ENCODE results near the gene RGL1.

Gene RGL1

GRCh38 chr1:183945428-183946319, 140.8 kb downstream of the RGL1 start:
- DNase-seq (ENCODE audit: low read depth in 4 of 4, low spot score in 1 of 4) = no peak

GRCh38 chr1:183946320-183946613, 141.3 kb downstream of the RGL1 start:
- DNase-seq (ENCODE audit: low read depth in 4 of 4, low spot score in 1 of 4) = no peak

- no peak for DNase-seq (ENCODE audit: low read depth in 4 of 4, low spot score in 1 of 4)
These were observed 143.1 kb downstream of the RGL1 start for GRCh38 chr1:183947988-183948387.

- DNase-seq (ENCODE audit: low read depth in 4 of 4, low spot score in 1 of 4) = no peak
These were observed 147.2 kb downstream of the RGL1 start for GRCh38 chr1:183952101-183952500.

- DNase-seq (ENCODE audit: low read depth in 4 of 4, low spot score in 1 of 4) = no peak
These were observed 148.1 kb downstream of the RGL1 start for GRCh38 chr1:183953031-183953430.

GRCh38 chr1:183954496-183954895, 149.6 kb downstream of the RGL1 start:
- DNase-seq (ENCODE audit: low read depth in 4 of 4, low spot score in 1 of 4) = no peak

- DNase-seq (ENCODE audit: low read depth in 4 of 4, low spot score in 1 of 4) = peak in 2 of 4 experiments; percentile 7 to 21
These were observed 151.8 kb downstream of the RGL1 start for GRCh38 chr1:183956559-183957188.

- DNase-seq (ENCODE audit: low read depth in 4 of 4, low spot score in 1 of 4) = no peak
These were observed 152.4 kb downstream of the RGL1 start for GRCh38 chr1:183957216-183957830.

GRCh38 chr1:183958958-183959357, 154.0 kb downstream of the RGL1 start:
- no peak for DNase-seq (ENCODE audit: low read depth in 4 of 4, low spot score in 1 of 4)

GRCh38 chr1:183961132-183961531, 156.2 kb downstream of the RGL1 start:
- DNase-seq (ENCODE audit: low read depth in 4 of 4, low spot score in 1 of 4) = no peak

GRCh38 chr1:183962903-183963302, 158.0 kb downstream of the RGL1 start:
- DNase-seq (ENCODE audit: low read depth in 4 of 4, low spot score in 1 of 4) = no peak

- no peak for DNase-seq (ENCODE audit: low read depth in 4 of 4, low spot score in 1 of 4)
These were observed 160.8 kb downstream of the RGL1 start for GRCh38 chr1:183965726-183966125.

GRCh38 chr1:183966487-183966886, 161.6 kb downstream of the RGL1 start:
- DNase-seq (ENCODE audit: low read depth in 4 of 4, low spot score in 1 of 4) = no peak

GRCh38 chr1:183967914-183968313, 163.0 kb downstream of the RGL1 start:
- DNase-seq (ENCODE audit: low read depth in 4 of 4, low spot score in 1 of 4) = no peak

- DNase-seq (ENCODE audit: low read depth in 4 of 4, low spot score in 1 of 4) = no peak
These were observed 163.5 kb downstream of the RGL1 start for GRCh38 chr1:183968386-183968785.

- no peak for DNase-seq (ENCODE audit: low read depth in 4 of 4, low spot score in 1 of 4)
These were observed 165.8 kb downstream of the RGL1 start for GRCh38 chr1:183970516-183971300.

- no peak for DNase-seq (ENCODE audit: low read depth in 4 of 4, low spot score in 1 of 4)
These were observed 170.7 kb downstream of the RGL1 start for GRCh38 chr1:183975651-183976050.

GRCh38 chr1:183977717-183978116, 172.8 kb downstream of the RGL1 start:
- no peak for DNase-seq (ENCODE audit: low read depth in 4 of 4, low spot score in 1 of 4)
